SK-N-SH (cell line): ENCODE measurements around the gene SYCP1. TPM values are rescaled to one million over a fixed set of nuclear protein-coding genes. Genes with fewer than 3 reads are reported as not detected.

ENCODE experiments used
- CTCF ChIA-PET: fragments of 300-600, 350-600 bp; formaldehyde crosslinking; extraction: SDS; loops from one replicate; lab custom pipeline; 2021; lab: Yijun Ruan, JAX
- POLR2A ChIA-PET: fragments of 350-600 bp; sonication (Branson Sonifier 250); formaldehyde crosslinking; extraction: SDS; loops from one replicate; lab custom pipeline; 2020; ENCODE audit warnings: antibody characterized with exemption, inconsistent platforms; lab: Yijun Ruan, JAX
- DNase-seq: peaks from one replicate; pipeline ENCODE4 v3.0.0; 2012
- H2AFZ ChIP-seq: fragments of 200-600 bp; sonication (generic); 2 replicates; pipeline ENCODE4 v1.8.1; 2016; ENCODE audit warnings: antibody characterized with exemption, mild to moderate bottlenecking, low read depth
- H3F3A ChIP-seq: fragments of 200-600 bp; sonication (generic); replicated peaks from 2 replicates; pipeline ENCODE3; 2016; ENCODE audit warnings: antibody characterized with exemption, mild to moderate bottlenecking; ENCODE audit not compliant: insufficient read depth
- H3K27ac ChIP-seq, 2 experiments: fragments of 200-500 bp in 1 of 2; fragments of 200-600 bp in 1 of 2; sonication (Bioruptor generic) in 1 of 2; sonication (generic), shearing (Covaris generic) in 1 of 2; 2 replicates each; pipeline versions ENCODE4 v1.5.1 to v1.6.1; 2014 to 2016; ENCODE audit warnings: low read depth in 2 of 2, inconsistent platforms in 1 of 2, low read length in 1 of 2, mild to moderate bottlenecking in 1 of 2, mixed read lengths in 1 of 2
- H3K27me3 ChIP-seq: fragments of 200-600 bp; sonication (generic), shearing (Covaris generic); 2 replicates; pipeline ENCODE4 v1.6.1; 2016; ENCODE audit warnings: mixed run types; ENCODE audit not compliant: insufficient read depth
- H3K36me3 ChIP-seq, 2 experiments: fragments of 200-500 bp in 1 of 2; fragments of 200-600 bp in 1 of 2; sonication (Bioruptor generic) in 1 of 2; sonication (generic) in 1 of 2; replicated peaks in 1 of 2; 2 replicates each; pipeline versions ENCODE3 to v1.5.1; 2014 to 2016; ENCODE audit warnings: low read length in 1 of 2, mild to moderate bottlenecking in 1 of 2; ENCODE audit not compliant: insufficient read depth in 2 of 2, control insufficient read depth in 1 of 2
- H3K4me1 ChIP-seq, 2 experiments: fragments of 200-500 bp in 1 of 2; fragments of 200-600 bp in 1 of 2; sonication (Bioruptor generic) in 1 of 2; sonication (generic), shearing (Covaris generic) in 1 of 2; 2 replicates each; pipeline versions ENCODE4 v1.5.1 to v1.6.1; 2014 to 2016; ENCODE audit warnings: low read depth in 1 of 2, low read length in 1 of 2, mixed run types in 1 of 2; ENCODE audit not compliant: insufficient read depth in 2 of 2, control insufficient read depth in 1 of 2
- H3K4me2 ChIP-seq: fragments of 200-600 bp; sonication (generic), shearing (Covaris generic); 2 replicates; pipeline ENCODE4 v1.6.1; 2017; ENCODE audit warnings: mixed run types
- H3K4me3 ChIP-seq, 2 experiments: fragments of 200-500 bp in 1 of 2; fragments of 200-600 bp in 1 of 2; sonication (Bioruptor generic) in 1 of 2; sonication (generic), shearing (Covaris generic) in 1 of 2; 2 replicates each; pipeline versions ENCODE4 v1.5.1 to v1.8.1; 2014 to 2016; ENCODE audit warnings: low read depth in 2 of 2, inconsistent platforms in 1 of 2, low read length in 1 of 2, mild to moderate bottlenecking in 1 of 2, mixed read lengths in 1 of 2, moderate library complexity in 1 of 2
- H3K79me2 ChIP-seq: fragments of 200-600 bp; sonication (generic); 2 replicates; pipeline ENCODE4 v1.8.1; 2017; ENCODE audit warnings: mild to moderate bottlenecking; ENCODE audit not compliant: insufficient read depth
- H3K9ac ChIP-seq: fragments of 200-600 bp; sonication (generic); 2 replicates; pipeline ENCODE4 v1.6.1; 2017; ENCODE audit warnings: mixed run types
- H3K9me2 ChIP-seq: fragments of 200-600 bp; sonication (generic); 2 replicates; pipeline ENCODE4 v1.6.1; 2017; ENCODE audit warnings: mixed run types
- H3K9me3 ChIP-seq: fragments of 200-600 bp; sonication (generic); 2 replicates; pipeline ENCODE4 v1.6.1; 2017; ENCODE audit warnings: mixed run types, mild to moderate bottlenecking, moderate library complexity
- H4K20me1 ChIP-seq: fragments of 200-600 bp; sonication (generic); 2 replicates; pipeline ENCODE4 v1.6.1; 2017; ENCODE audit warnings: mild to moderate bottlenecking, mixed run types; ENCODE audit not compliant: insufficient read depth
- ELF1 ChIP-seq: IDR thresholded peaks from 2 replicates; pipeline ENCODE4 v1.4.0; 2012
- EP300 ChIP-seq, 2 experiments: IDR thresholded peaks; 2 replicates each; pipeline versions ENCODE4 v1.4.0 to v1.6.1; 2012; ENCODE audit warnings: borderline replicate concordance in 1 of 2, low read depth in 1 of 2, low read length in 1 of 2
- FOXJ3 ChIP-seq: sonication (generic); formaldehyde crosslinking; IDR thresholded peaks from 2 replicates; pipeline ENCODE4 v1.5.1; 2020; ENCODE audit warnings: mild to moderate bottlenecking, missing genetic modification reagents
- GABPA ChIP-seq: IDR thresholded peaks from 2 replicates; pipeline ENCODE4 v1.4.0; 2012; ENCODE audit warnings: low read depth, mild to moderate bottlenecking
- MXI1 ChIP-seq: IDR thresholded peaks from 2 replicates; pipeline ENCODE4 v1.6.1; 2012; ENCODE audit warnings: mild to moderate bottlenecking, low read depth, low read length, improper control_type of control experiment
- NFIC ChIP-seq: IDR thresholded peaks from 2 replicates; pipeline ENCODE4 v1.4.0; 2012; ENCODE audit warnings: borderline replicate concordance
- RCOR1 ChIP-seq: fragments of 150-350 bp; IDR thresholded peaks from 2 replicates; pipeline ENCODE4 v1.6.1; 2017; ENCODE audit warnings: antibody characterized with exemption, low read length
- SMC3 ChIP-seq: IDR thresholded peaks from 2 replicates; pipeline ENCODE4 v1.6.1; 2012; ENCODE audit warnings: low read depth, low read length, improper control_type of control experiment
- TAF1 ChIP-seq: IDR thresholded peaks from 2 replicates; pipeline ENCODE4 v1.6.1; 2012; ENCODE audit warnings: low read depth, mild to moderate bottlenecking, low read length, moderate library complexity, borderline replicate concordance
- TCF12 ChIP-seq: IDR thresholded peaks from 2 replicates; pipeline ENCODE4 v1.4.0; 2012
- TEAD4 ChIP-seq: IDR thresholded peaks from 2 replicates; pipeline ENCODE4 v1.4.0; 2012; ENCODE audit warnings: mild to moderate bottlenecking, borderline replicate concordance; ENCODE audit not compliant: insufficient read depth
- WGBS: methylation state at CpG from one replicate; pipeline ENCODE4 v1.1.6; 2017; ENCODE audit warnings: low lambda C conversion rate; 5-methylcytosine and 5-hydroxymethylcytosine counted together
- polyA plus RNA-seq, 3 experiments: library from polyadenylated mRNA; depleted of rRNA; stranded (reverse); fragments of >200 nt; gene quantifications; 2 replicates each; pipeline ENCODE4 v1.2.3, GENCODE V29; 2012
- TF ChIP-seq, protein P1 (sequence below): fragments of 200-600 bp; sonication (generic); IDR thresholded peaks from 2 replicates; pipeline ENCODE4 v1.6.1; 2017; ENCODE audit warnings: antibody characterized with exemption, mild to moderate bottlenecking, moderate library complexity
- TF ChIP-seq, protein P2 (sequence below): fragments of 150-350 bp; IDR thresholded peaks from 2 replicates; pipeline ENCODE4 v1.6.1; 2016; ENCODE audit warnings: mild to moderate bottlenecking, low read depth, low read length
- TF ChIP-seq, protein P3 (sequence below): IDR thresholded peaks from 2 replicates; pipeline ENCODE4 v1.4.0; 2012; ENCODE audit warnings: low read depth, borderline replicate concordance
- TF ChIP-seq, protein P4 (sequence below): fragments of 150-350 bp; IDR thresholded peaks from 2 replicates; pipeline ENCODE4 v1.6.1; 2017; ENCODE audit warnings: antibody characterized with exemption, low read length, low read depth, borderline replicate concordance

The SYCP1 gene
- polyA plus RNA-seq, 1 of the 3 experiments (the other 2 are of a cell fraction), result not detected

DNA sequence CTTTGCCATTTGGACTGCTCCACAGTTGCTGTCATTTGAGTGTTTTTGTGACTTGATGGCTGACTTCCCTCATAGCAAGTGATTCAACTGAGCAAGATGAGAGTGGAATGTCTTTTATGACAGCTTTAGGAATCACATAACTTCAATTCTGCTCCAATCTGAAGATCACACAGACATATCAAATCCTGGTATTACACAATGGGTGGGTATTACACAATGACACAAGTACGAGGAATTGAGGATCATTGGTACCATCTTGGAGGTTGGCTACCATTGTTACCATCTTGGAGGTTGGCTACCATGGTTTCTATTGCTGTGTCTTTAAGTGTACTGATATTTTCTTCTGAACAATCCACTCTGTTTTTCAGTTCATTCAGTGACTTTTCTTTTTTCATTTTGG lies 166.5 kb downstream of the SYCP1 start:
- no peak for DNase-seq
- POLR2A ChIA-PET, result no interaction called here
- 0% methylated on average over 1 of the region's 1 CpG for WGBS
- Histone ChIP-seq H2AFZ (no peak overlapping the region), H3F3A (no peaks in the 10 kb centered on the region), H3K36me3 (no peaks in the 10 kb centered on the region), H3K4me1 (no peaks in the 10 kb centered on the region)
- TF ChIP-seq NFIC (no peak), MXI1 (no peak), TCF12 (no peak), EP300 (IDR thresholded peaks at IDR 0.05; ENCODE audit: borderline replicate concordance in 1 of 2, low read depth in 1 of 2, low read length in 1 of 2) (no peak), TEAD4 (no peak), ELF1 (no peak), RCOR1 (no peak), GABPA (no peak), TAF1 (no peak), FOXJ3 (CRISPR knock-in tag) (no peak), SMC3 (no peak)
- TF ChIP-seq, protein P1, sequence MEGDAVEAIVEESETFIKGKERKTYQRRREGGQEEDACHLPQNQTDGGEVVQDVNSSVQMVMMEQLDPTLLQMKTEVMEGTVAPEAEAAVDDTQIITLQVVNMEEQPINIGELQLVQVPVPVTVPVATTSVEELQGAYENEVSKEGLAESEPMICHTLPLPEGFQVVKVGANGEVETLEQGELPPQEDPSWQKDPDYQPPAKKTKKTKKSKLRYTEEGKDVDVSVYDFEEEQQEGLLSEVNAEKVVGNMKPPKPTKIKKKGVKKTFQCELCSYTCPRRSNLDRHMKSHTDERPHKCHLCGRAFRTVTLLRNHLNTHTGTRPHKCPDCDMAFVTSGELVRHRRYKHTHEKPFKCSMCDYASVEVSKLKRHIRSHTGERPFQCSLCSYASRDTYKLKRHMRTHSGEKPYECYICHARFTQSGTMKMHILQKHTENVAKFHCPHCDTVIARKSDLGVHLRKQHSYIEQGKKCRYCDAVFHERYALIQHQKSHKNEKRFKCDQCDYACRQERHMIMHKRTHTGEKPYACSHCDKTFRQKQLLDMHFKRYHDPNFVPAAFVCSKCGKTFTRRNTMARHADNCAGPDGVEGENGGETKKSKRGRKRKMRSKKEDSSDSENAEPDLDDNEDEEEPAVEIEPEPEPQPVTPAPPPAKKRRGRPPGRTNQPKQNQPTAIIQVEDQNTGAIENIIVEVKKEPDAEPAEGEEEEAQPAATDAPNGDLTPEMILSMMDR, result no peak
- TF ChIP-seq, protein P2, sequence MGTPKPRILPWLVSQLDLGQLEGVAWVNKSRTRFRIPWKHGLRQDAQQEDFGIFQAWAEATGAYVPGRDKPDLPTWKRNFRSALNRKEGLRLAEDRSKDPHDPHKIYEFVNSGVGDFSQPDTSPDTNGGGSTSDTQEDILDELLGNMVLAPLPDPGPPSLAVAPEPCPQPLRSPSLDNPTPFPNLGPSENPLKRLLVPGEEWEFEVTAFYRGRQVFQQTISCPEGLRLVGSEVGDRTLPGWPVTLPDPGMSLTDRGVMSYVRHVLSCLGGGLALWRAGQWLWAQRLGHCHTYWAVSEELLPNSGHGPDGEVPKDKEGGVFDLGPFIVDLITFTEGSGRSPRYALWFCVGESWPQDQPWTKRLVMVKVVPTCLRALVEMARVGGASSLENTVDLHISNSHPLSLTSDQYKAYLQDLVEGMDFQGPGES, result no peak
- TF ChIP-seq, protein P3, sequence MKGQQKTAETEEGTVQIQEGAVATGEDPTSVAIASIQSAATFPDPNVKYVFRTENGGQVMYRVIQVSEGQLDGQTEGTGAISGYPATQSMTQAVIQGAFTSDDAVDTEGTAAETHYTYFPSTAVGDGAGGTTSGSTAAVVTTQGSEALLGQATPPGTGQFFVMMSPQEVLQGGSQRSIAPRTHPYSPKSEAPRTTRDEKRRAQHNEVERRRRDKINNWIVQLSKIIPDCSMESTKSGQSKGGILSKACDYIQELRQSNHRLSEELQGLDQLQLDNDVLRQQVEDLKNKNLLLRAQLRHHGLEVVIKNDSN, result no peak
- TF ChIP-seq, protein P4, sequence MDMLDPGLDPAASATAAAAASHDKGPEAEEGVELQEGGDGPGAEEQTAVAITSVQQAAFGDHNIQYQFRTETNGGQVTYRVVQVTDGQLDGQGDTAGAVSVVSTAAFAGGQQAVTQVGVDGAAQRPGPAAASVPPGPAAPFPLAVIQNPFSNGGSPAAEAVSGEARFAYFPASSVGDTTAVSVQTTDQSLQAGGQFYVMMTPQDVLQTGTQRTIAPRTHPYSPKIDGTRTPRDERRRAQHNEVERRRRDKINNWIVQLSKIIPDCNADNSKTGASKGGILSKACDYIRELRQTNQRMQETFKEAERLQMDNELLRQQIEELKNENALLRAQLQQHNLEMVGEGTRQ, result no peak
- TF ChIP-seq, all 33 proteins: peak for 0
- no peak overlapping the region for H3K9ac ChIP-seq
- no peaks in the 10 kb centered on the region for H3K79me2 ChIP-seq
- no peak overlapping the region for H3K4me2 ChIP-seq
- H3K27ac ChIP-seq, result no peak overlapping the region
- H3K27me3 ChIP-seq, result no peaks in the 10 kb centered on the region
- no peaks in the 10 kb centered on the region for H4K20me1 ChIP-seq
- CTCF ChIA-PET, result interaction anchor here (0.7 to 1.6 kb wide), 3 partner anchors 9 to 92 kb away, joined by 3 to 6 read pairs (median 3); partner anchors contain the start of gene TSHB
- no peak overlapping the region for H3K4me3 ChIP-seq
- H3K9me3 ChIP-seq, result no peaks in the 10 kb centered on the region
- no peaks in the 10 kb centered on the region for H3K9me2 ChIP-seq
